GM12891 (cell line): ENCODE results near the gene ADAMTS17.

ENCODE experiments used
- PAX5 ChIP-seq: IDR thresholded peaks from 2 replicates; pipeline ENCODE4 v1.6.1; 2011; ENCODE audit warnings: low read length, moderate library complexity, mild to moderate bottlenecking; ENCODE audit not compliant: insufficient read depth, severe bottlenecking
- POLR2A ChIP-seq: IDR thresholded peaks from 2 replicates; pipeline ENCODE4 v1.6.1; 2011; ENCODE audit warnings: low read depth, low read length, control low read depth
- POLR2AphosphoS5 ChIP-seq: IDR thresholded peaks from 2 replicates; pipeline ENCODE4 v1.6.1; 2011; ENCODE audit warnings: low read depth, low read length, control low read depth
- POU2F2 ChIP-seq: IDR thresholded peaks from 2 replicates; pipeline ENCODE4 v1.6.1; 2011; ENCODE audit warnings: low read depth, mild to moderate bottlenecking, control low read depth, low read length, moderate library complexity
- SPI1 ChIP-seq: IDR thresholded peaks from 2 replicates; pipeline ENCODE4 v1.6.1; 2011; ENCODE audit warnings: low read depth, low read length, control low read depth
- TAF1 ChIP-seq: IDR thresholded peaks from 2 replicates; pipeline ENCODE4 v1.6.1; 2011; ENCODE audit warnings: low read depth, low read length, control low read depth

DNA sequence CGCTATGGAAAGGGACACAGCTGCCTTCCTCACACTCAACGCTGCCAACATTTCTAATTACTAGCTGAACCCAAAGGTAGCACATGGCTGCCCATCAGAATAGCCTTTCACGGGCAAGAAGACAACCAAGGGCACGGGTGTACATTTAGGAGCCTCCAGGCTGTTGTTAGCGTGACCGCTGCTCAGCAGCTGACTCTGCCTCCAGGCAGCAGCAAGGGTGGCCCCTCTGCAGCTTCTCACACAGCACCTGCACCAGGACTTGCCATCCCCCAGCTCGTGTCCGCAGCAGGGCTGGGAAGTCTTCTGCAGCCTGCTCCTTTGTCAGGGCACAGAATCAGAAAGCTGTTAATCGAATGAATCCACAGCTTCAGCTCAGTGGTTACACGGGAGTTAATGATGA is 146.8 kb downstream of the ADAMTS17 start:
- TF ChIP-seq POLR2A (no peak), POLR2AphosphoS5 (no peak), TAF1 (no peak), PAX5 (no peak), POU2F2 (no peak), SPI1 (no peak)
